VCaP (cell line): ENCODE data around the gene TRPM3.

Experiments used
- H3K27ac ChIP-seq: fragments of 450-650 bp; 2 replicates; pipeline ENCODE4 v1.5.1; 2017
- CTCF ChIP-seq: fragments of 450-650 bp; conservative IDR thresholded peaks from 2 replicates; pipeline ENCODE4 v1.5.1; 2017; ENCODE audit warnings: mild to moderate bottlenecking, moderate library complexity

The TRPM3 gene

GRCh38 chr9:70597886-70598285 is 523.5 kb downstream of the TRPM3 start:
- no peak for TF ChIP-seq CTCF
- no peak overlapping the region for H3K27ac ChIP-seq

- no peak for TF ChIP-seq CTCF
- no peak overlapping the region for H3K27ac ChIP-seq
Measured at GRCh38 chr9:70595211-70595610, 526.2 kb downstream of the TRPM3 start.

- no peak overlapping the region for H3K27ac ChIP-seq
- no peak for TF ChIP-seq CTCF
Measured at GRCh38 chr9:70594386-70594944, 527.0 kb downstream of the TRPM3 start.

- H3K27ac ChIP-seq = no peak overlapping the region
- no peak for TF ChIP-seq CTCF
Measured at GRCh38 chr9:70593241-70593640, 528.2 kb downstream of the TRPM3 start.

GRCh38 chr9:70590315-70590677 is 531.1 kb downstream of the TRPM3 start:
- H3K27ac ChIP-seq = no peak overlapping the region
- no peak for TF ChIP-seq CTCF

- H3K27ac ChIP-seq = no peak overlapping the region
Measured at GRCh38 chr9:70589571-70590314, 531.7 kb downstream of the TRPM3 start.

GRCh38 chr9:70588999-70589398 is 532.4 kb downstream of the TRPM3 start:
- TF ChIP-seq CTCF = no peak
- no peak overlapping the region for H3K27ac ChIP-seq

More at GRCh38 chr9:70589571-70590314, 531.7 kb downstream of the TRPM3 start:
- no peak for TF ChIP-seq CTCF
